MM.1S (cell line): ENCODE data around the gene HTRA1.

Source experiments
- CTCF ChIP-seq: fragments of 300-600 bp; sonication (generic); IDR thresholded peaks from 2 replicates; pipeline ENCODE4 v1.5.1; 2016; ENCODE audit warnings: antibody characterized with exemption, low read length, mixed read lengths
- EZH2phosphoT487 ChIP-seq: fragments of 300-600 bp; sonication (generic); IDR thresholded peaks from 2 replicates; pipeline ENCODE4 v1.6.1; 2018; ENCODE audit warnings: antibody characterized with exemption, low read length

GRCh38 chr10:122526892-122527291 lies 65.5 kb downstream of the HTRA1 start:
- no peak for TF ChIP-seq CTCF
- no peak for TF ChIP-seq EZH2phosphoT487
